Adrenal gland (tissue), 12 donors: Measurements from ENCODE around the gene CCDC90B. TPM values are rescaled to one million over a fixed set of nuclear protein-coding genes. Genes with fewer than 3 reads are reported as not detected.
"Not testable (repeated sequence)": the region's sequence is repeated elsewhere in the genome, so short reads cannot be mapped to it uniquely, and the experiment has no call there.

Experiments
- DNase-seq, 7 donors: peaks; one replicate each; pipeline ENCODE4 v3.0.0-alpha.2; 2019 to 2020
- H3K27ac ChIP-seq, 5 donors: fragments of 200-600 bp; sonication (generic) in 4 of 5; 1 replicate in 3 of 5; 2 replicates in 2 of 5; pipeline versions ENCODE4 v1.5.1 to v1.8.0; 2016 to 2020; ENCODE audit warnings: mild to moderate bottlenecking in 1 of 5
- H3K27me3 ChIP-seq: fragments of 200-600 bp; 2 replicates; pipeline ENCODE4 v1.8.0; 2021
- H3K36me3 ChIP-seq, 2 donors: fragments of 200-600 bp; replicated peaks in 1 of 2; 1 replicate in 1 of 2; 2 replicates in 1 of 2; pipeline versions ENCODE4 v1.5.1 to v1.8.0; 2018 to 2022
- H3K4me1 ChIP-seq, 2 donors: fragments of 200-600 bp; replicated peaks in 1 of 2; 1 replicate in 1 of 2; 2 replicates in 1 of 2; pipeline versions ENCODE4 v1.5.1 to v1.8.0; 2018 to 2021
- H3K4me3 ChIP-seq, 4 donors: fragments of 200-600 bp; sonication (generic) in 3 of 4; one replicate each; pipeline ENCODE4 v1.5.1; 2016 to 2018
- H3K9me3 ChIP-seq, 3 donors: fragments of 200-600 bp; sonication (generic) in 1 of 3; replicated peaks in 1 of 3; 1 replicate in 2 of 3; 2 replicates in 1 of 3; pipeline versions ENCODE4 v1.5.1 to v1.8.0; 2016 to 2021
- CTCF ChIP-seq, 6 experiments: fragments of 450-650 bp in 4 of 6; fragments of 200-600 bp in 2 of 6; sonication (generic) in 1 of 6; IDR thresholded peaks; 1 replicate in 5 of 6; 2 replicates in 1 of 6; pipeline versions ENCODE4 v1.5.1 to v1.8.0; 2016 to 2021; ENCODE audit warnings: antibody characterized with exemption in 6 of 6, mild to moderate bottlenecking in 2 of 6, moderate library complexity in 1 of 6
- POLR2A ChIP-seq, 2 donors: fragments of 450-650 bp; IDR thresholded peaks; one replicate each; pipeline ENCODE4 v1.6.1; 2017; ENCODE audit warnings: antibody characterized with exemption in 2 of 2, mild to moderate bottlenecking in 2 of 2, moderate library complexity in 1 of 2
- WGBS, 4 donors: extraction: QIAGEN DNeasy Blood & Tissue Kit in 2 of 4; methylation state at CpG; one replicate each; pipeline versions ENCODE4 v1.1.5 to v1.1.7; 2013 to 2017; 5-methylcytosine and 5-hydroxymethylcytosine counted together
- intact Hi-C, 2 donors: fragments of 100-400 bp; cut with DNase I; formaldehyde crosslinking; loops; one replicate each; pipeline versions ENCODE4 v1.14.1 to v1.15.0; 2022 to 2023
- polyA plus RNA-seq, 3 donors: library from polyadenylated mRNA; stranded (reverse); fragments of 200-250 nt in 2 of 3; fragments of 350-450 nt in 1 of 3; fragmentation: Illumina TruSeq in 1 of 3; extraction: RNeasy Lipid Tissue Mini Kit (QIAGEN cat#74804) in 1 of 3; gene quantifications; one replicate each; pipeline ENCODE4 v1.2.3, GENCODE V29; 2013 to 2014
- total RNA-seq, 9 donors: library from RNA; depleted of rRNA in 4 of 9; stranded (reverse); fragments of >200 nt in 4 of 9; fragments of 120-200 nt in 1 of 9; fragmentation: NEBNext Ultra II Directional in 1 of 9; extraction: Animal tissue kit (Norgen Biotek cat#: 25700) in 1 of 9; gene quantifications; one replicate each; pipeline versions ENCODE4 v1.1.0 to v1.2.4, GENCODE V29; 2013 to 2023
- donor health status: healthy with polysubstance abuse.
- donor health status: Bipolar disorder and iron deficiency.
- donor health status: DM: yes; HTN: yes; CAD: no.
- donor health status: DM: no; HTN: no; CAD: no.
- donor health status: DM: no; HTN: no; CAD: no.
- donor health status: DM: yes; HTN: yes; CAD: no.

Gene CCDC90B
- total and polyA plus RNA-seq, 12 donors: 38.9 to 147 (median 59.2) TPM

GRCh38 chr11:83312430-83312829 lies 26.3 kb upstream of the CCDC90B start:
- DNase-seq: no peak
- H3K27ac ChIP-seq: no peak overlapping the region
- no peaks in the 10 kb centered on the region for H3K4me1 ChIP-seq
- H3K4me3 ChIP-seq: no peak overlapping the region
- no peaks in the 10 kb centered on the region for H3K36me3 ChIP-seq
- H3K9me3 ChIP-seq: no peaks in the 10 kb centered on the region
- intact Hi-C loops: no loop called here
- no peaks in the 10 kb centered on the region for H3K27me3 ChIP-seq
- no peak for TF ChIP-seq CTCF (IDR thresholded peaks at IDR 0.05)
- TF ChIP-seq POLR2A (IDR thresholded peaks at IDR 0.05): no peak

- intact Hi-C loops: no loop called here
- WGBS, 4 donors: 88 to 94% (median 92%) methylated on average over 2 of the region's 2 CpGs
Measured at GRCh38 chr11:83311701-83312100, 25.5 kb upstream of the CCDC90B start.

GRCh38 chr11:83310718-83311117 lies 24.6 kb upstream of the CCDC90B start:
- H3K27me3 ChIP-seq: no peaks in the 10 kb centered on the region
- no peak overlapping the region for H3K27ac ChIP-seq
- no peaks in the 10 kb centered on the region for H3K9me3 ChIP-seq
- H3K36me3 ChIP-seq: no peaks in the 10 kb centered on the region
- no peak for DNase-seq
- intact Hi-C loops: no loop called here
- no peak overlapping the region for H3K4me3 ChIP-seq
- no peak for TF ChIP-seq POLR2A (IDR thresholded peaks at IDR 0.05)
- TF ChIP-seq CTCF (IDR thresholded peaks at IDR 0.05): peak in 2 of 6 experiments; percentile 2 to 13
- H3K4me1 ChIP-seq: no peaks in the 10 kb centered on the region

More at GRCh38 chr11:83311701-83312100, 25.5 kb upstream of the CCDC90B start:
- H3K9me3 ChIP-seq: no peaks in the 10 kb centered on the region
- H3K27ac ChIP-seq: no peak overlapping the region
- TF ChIP-seq CTCF (IDR thresholded peaks at IDR 0.05) (no peak), POLR2A (IDR thresholded peaks at IDR 0.05) (no peak)
- no peaks in the 10 kb centered on the region for H3K27me3 ChIP-seq
- DNase-seq: no peak
- no peak overlapping the region for H3K4me3 ChIP-seq
- no peaks in the 10 kb centered on the region for H3K4me1 ChIP-seq
- H3K36me3 ChIP-seq: no peaks in the 10 kb centered on the region

- H3K4me1 ChIP-seq, H3K4me3 ChIP-seq, H3K9me3 ChIP-seq, intact Hi-C loops, H3K36me3 ChIP-seq, DNase-seq, H3K27ac ChIP-seq, H3K27me3 ChIP-seq: not testable (repeated sequence)
- WGBS, 4 donors: 87 to 100% (median 96%) methylated on average over 1 of the region's 1 CpG
Measured at GRCh38 chr11:83308536-83308935, 22.4 kb upstream of the CCDC90B start.

- Histone ChIP-seq H3K4me1 (no peaks in the 10 kb centered on the region), H3K36me3 (no peaks in the 10 kb centered on the region), H3K4me3 (no peak overlapping the region), H3K27me3 (no peaks in the 10 kb centered on the region), H3K9me3 (no peaks in the 10 kb centered on the region), H3K27ac (no peak overlapping the region)
- 83 to 94% (median 92%) methylated on average over 4 of the region's 4 CpGs for WGBS, 4 donors
- intact Hi-C loops: no loop called here
- no peak for DNase-seq
- no peak for TF ChIP-seq CTCF (IDR thresholded peaks at IDR 0.05)
Measured at GRCh38 chr11:83306200-83307080, 20.3 kb upstream of the CCDC90B start.
